HG03135 (cell line): ENCODE results near the gene PIERCE2.
"Not testable (repeated sequence)": the region's sequence is repeated elsewhere in the genome, so short reads cannot be mapped to it uniquely, and the experiment has no call there.

Experiments used
- ATAC-seq: cut with Tn5 transposase; IDR thresholded peaks from one replicate; pipeline ENCODE4 v1.9.1; 2021; ENCODE audit warnings: mild to moderate bottlenecking, moderate library complexity; ENCODE audit not compliant: unreplicated experiment

The PIERCE2 gene

GRCh38 chr15:55408012-55408928 lies at the start of gene PIERCE2, which contains the start of gene CCPG1:
Gene PIERCE2 (plus strand): TSS chr15:55408495. CDS start chr15:55408769, 274 bp downstream.
Gene CCPG1 (minus strand): TSS chr15:55408359. CDS start chr15:55389424, 18,935 bp downstream.
- peak; percentile 94 for ATAC-seq

GRCh38 chr15:55360256-55360655 lies 48.0 kb upstream of the PIERCE2 start:
- no peak for ATAC-seq

DNA sequence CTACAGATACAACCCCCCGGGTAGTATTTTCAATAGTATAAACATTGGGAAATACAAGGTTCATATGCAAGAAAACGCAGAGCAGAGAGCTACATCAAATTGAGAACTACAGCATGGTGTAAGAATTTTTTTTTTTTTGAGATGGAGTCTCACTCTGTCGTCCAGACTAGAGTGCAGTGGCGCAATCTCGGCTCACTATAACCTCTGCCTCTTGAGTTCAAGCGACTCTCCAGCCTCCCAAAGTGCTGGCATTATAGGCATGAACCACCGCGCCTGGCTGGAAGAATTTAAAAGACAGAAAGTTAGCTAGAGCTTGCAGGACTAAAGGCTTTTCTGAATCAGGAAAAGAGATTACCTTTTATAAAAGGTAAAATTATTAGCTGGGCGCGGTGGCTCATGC lies 47.2 kb upstream of the PIERCE2 start:
- ATAC-seq = no peak

- ATAC-seq = no peak
These were observed 45.7 kb upstream of the PIERCE2 start for GRCh38 chr15:55362641-55363040.

GRCh38 chr15:55366981-55367380 lies 41.3 kb upstream of the PIERCE2 start:
- no peak for ATAC-seq

- ATAC-seq = no peak
These were observed 35.4 kb upstream of the PIERCE2 start for GRCh38 chr15:55372701-55373440.

DNA sequence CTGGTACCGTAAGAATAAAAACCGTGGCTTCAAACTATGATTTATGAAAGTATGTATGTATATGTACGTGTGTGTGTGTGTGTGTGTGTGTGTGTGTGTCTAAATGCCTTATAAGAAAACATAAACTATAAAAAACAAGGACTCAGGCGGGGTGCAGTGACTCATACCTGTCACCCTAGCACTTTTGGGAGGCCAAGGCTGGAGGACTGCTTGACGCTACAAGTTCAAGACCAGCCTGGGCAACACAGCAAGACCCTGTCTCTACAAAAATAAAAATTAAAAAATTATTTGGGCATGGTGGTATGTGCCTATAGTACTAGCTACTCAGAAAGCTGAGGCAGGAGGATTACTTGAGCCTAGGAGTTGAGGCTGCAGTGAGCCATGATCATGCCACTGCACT lies 29.2 kb upstream of the PIERCE2 start:
- ATAC-seq = no peak

DNA sequence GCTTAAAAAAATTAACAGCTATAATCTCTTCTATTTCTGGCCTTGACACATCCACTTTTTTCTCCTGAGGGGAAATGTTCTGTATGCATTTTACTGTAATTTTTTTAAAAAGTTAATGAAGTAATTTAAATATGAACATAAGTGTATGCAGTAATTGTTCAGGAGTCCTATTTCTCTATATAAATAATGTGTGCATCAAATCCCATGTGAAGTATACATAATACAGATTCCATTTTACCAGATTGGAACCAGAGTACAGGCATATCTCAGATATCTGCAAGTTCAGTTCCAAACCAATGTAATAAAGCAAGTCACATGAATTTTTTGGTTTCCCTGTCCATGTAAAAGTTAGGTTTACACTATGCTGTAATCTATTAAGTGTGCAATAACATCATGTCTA lies 26.7 kb upstream of the PIERCE2 start:
- ATAC-seq = no peak

GRCh38 chr15:55383687-55384086 lies 24.6 kb upstream of the PIERCE2 start:
- ATAC-seq = no peak

- ATAC-seq = no peak
These were observed 21.3 kb upstream of the PIERCE2 start for GRCh38 chr15:55387027-55387426.

GRCh38 chr15:55389264-55389607 lies 19.1 kb upstream of the PIERCE2 start:
- no peak for ATAC-seq

GRCh38 chr15:55394694-55395093 lies 13.6 kb upstream of the PIERCE2 start:
- no peak for ATAC-seq

DNA sequence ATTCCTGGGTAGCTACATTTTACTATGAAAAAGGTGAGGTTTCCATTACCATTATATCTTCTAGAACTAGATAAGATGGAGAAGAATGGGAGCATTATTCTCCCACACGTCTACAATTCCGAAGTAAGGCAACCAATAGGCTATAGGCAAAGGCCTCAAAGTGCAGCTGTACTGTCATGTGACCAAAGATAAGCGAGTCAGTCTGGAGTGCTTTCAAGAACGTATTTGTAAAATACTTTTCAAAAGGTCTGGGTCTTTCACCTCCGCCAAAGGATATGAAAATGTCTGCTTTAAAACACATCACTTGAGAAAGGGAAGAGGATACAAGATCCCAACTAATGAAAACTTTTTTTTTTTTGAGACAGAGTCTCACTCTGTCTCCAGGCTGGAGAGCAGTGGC lies 10.1 kb upstream of the PIERCE2 start:
- ATAC-seq = no peak

DNA sequence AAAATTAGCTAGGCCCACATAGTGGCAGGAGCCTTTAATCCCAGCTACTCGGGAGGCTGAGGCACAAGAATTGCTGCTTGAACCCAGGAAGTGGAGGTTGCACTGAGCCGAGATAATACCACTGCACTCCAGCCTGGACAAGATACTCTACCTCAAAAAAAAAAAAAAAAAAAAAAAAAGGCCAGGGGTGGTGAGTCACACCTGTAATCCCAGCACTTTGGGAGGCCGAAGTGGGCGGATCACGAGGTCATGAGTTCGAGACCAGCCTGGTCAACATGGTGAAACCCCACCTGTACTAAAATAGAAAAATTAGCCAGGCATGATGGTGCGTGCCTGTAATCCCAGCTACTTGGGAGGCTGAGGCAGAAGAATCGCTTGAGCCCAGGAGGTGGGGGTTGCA lies 8.2 kb upstream of the PIERCE2 start:
- ATAC-seq = not testable (repeated sequence)

DNA sequence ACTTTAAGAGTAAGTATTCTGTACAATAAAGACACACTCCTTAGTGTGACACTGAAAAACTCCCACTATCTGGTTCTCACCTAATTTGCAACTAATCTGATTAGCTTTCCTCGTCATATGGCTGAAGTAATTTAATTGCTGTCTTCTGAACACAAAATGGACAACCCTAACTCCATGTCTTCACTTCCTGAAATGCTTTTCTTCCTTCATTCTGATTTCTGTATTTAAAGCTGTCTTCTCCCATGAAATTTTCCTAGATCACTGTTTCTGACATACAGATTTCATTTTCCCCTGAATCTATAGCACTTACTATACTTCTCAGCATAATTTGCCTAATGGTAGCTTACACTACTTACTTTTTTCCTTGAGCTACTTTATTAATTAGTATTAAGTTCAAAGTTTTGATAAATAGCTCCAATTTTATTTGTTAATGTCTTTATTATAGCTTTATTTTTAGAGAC lies 6.5 kb upstream of the PIERCE2 start:
- no peak for ATAC-seq

DNA sequence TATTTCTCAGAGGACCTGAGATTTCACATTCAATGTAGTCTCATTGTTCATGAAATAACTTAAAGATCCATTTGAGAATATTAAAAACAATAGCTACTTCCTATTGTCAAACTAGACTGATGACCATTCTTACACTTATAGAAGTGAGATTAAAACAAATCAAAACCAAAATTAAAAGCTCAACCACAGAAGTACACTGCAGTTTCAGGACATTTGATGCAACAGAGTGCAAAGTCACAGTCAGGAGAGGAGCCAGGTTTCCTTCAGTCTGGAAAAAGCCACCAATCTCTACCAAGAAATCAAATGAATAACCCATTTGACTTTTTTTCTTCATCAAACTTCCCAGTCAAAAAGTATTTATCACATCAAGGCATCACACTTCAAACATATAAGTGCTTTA lies 5.6 kb upstream of the PIERCE2 start:
- ATAC-seq = peak; percentile 51

DNA sequence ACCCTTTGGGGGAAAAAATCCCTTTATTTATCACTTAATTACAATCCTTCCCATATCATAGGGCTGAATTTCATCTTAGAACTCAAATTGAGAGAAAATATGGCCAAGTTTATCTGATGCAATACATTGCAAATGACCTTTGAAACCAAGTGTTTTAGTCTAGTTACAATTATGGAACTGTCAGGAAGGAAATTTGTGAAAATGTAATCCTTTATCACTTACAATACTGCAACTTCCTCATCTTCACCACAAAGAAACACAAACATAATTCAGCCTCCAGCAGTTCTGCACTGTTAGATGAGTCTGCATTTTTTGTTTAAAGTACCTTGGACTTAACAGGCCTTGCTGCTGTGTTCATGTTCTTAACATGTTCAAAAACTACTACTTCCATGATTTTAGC lies 4.8 kb upstream of the PIERCE2 start:
- no peak for ATAC-seq

- ATAC-seq = peak; percentile 11
These were observed 740 bp upstream of the PIERCE2 start for GRCh38 chr15:55407498-55408011.

- not testable (repeated sequence) for ATAC-seq
These were observed 681 bp downstream of the PIERCE2 start for GRCh38 chr15:55408976-55409375.

DNA sequence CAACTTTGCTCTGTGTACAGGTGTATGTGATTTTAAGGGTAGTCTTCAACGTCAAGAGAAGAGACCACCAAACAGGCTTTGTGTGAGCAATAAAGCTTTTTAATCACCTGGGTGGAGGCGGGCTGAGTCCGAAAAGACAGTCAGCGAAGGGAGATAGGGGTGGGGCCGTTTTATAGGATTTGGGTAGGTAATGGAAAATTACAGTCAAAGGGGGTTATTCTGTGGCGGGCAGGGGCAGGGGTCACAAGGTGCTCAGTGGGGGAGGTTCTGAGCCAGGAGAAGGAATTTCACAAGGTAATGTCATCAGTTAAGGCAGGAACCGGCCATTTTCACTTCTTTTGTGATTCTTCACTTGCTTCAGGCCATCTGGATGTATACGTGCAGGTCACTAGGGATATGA lies 9.4 kb downstream of the PIERCE2 start:
- ATAC-seq = not testable (repeated sequence)

- ATAC-seq = no peak
These were observed 12.0 kb downstream of the PIERCE2 start for GRCh38 chr15:55420171-55420866.
